DOHH2 (cell line): ENCODE data around the gene SCFD2.

Experiments
- H3F3A ChIP-seq: fragments of 200-600 bp; sonication (generic), shearing (Covaris generic); 2 replicates; pipeline ENCODE4 v1.6.0; 2016; ENCODE audit warnings: antibody characterized with exemption, mild to moderate bottlenecking; ENCODE audit not compliant: control insufficient read depth, insufficient read depth
- H3K27ac ChIP-seq: fragments of 200-600 bp; sonication (generic); 2 replicates; pipeline ENCODE4 v1.5.1; 2014; ENCODE audit warnings: low read depth, mild to moderate bottlenecking, low read length, moderate library complexity
- H3K27me3 ChIP-seq: fragments of 200-600 bp; sonication (generic); 2 replicates; pipeline ENCODE4 v1.6.1; 2014; ENCODE audit warnings: mild to moderate bottlenecking, low read length, mixed read lengths; ENCODE audit not compliant: control insufficient read depth
- H3K36me3 ChIP-seq: fragments of 200-600 bp; sonication (generic); 2 replicates; pipeline ENCODE4 v1.6.1; 2014; ENCODE audit warnings: mild to moderate bottlenecking, low read length, moderate library complexity, mixed read lengths; ENCODE audit not compliant: control insufficient read depth
- H3K4me1 ChIP-seq: fragments of 200-600 bp; sonication (generic); 2 replicates; pipeline ENCODE4 v1.6.1; 2014; ENCODE audit warnings: mild to moderate bottlenecking, low read length, mixed read lengths; ENCODE audit not compliant: control insufficient read depth
- H3K4me2 ChIP-seq: fragments of 200-600 bp; sonication (generic); 2 replicates; pipeline ENCODE4 v1.6.0; 2014; ENCODE audit warnings: mild to moderate bottlenecking, low read length, moderate library complexity
- H3K4me3 ChIP-seq: fragments of 200-600 bp; sonication (generic); 2 replicates; pipeline ENCODE4 v1.5.1; 2014; ENCODE audit warnings: mild to moderate bottlenecking, low read length, mixed read lengths
- H3K79me2 ChIP-seq: fragments of 200-600 bp; sonication (generic); 2 replicates; pipeline ENCODE4 v1.6.1; 2014; ENCODE audit warnings: mild to moderate bottlenecking, low read length, mixed read lengths; ENCODE audit not compliant: control insufficient read depth
- H3K9me2 ChIP-seq: fragments of 200-600 bp; sonication (generic); replicated peaks from 2 replicates; pipeline ENCODE4 v1.6.1; 2014; ENCODE audit warnings: mild to moderate bottlenecking, low read length, mixed read lengths; ENCODE audit not compliant: control insufficient read depth
- H3K9me3 ChIP-seq: fragments of 200-600 bp; sonication (generic); 2 replicates; pipeline ENCODE4 v1.6.1; 2014; ENCODE audit warnings: antibody characterized with exemption, low read length, mixed read lengths; ENCODE audit not compliant: control insufficient read depth, insufficient read depth
- H4K20me1 ChIP-seq: fragments of 200-600 bp; sonication (generic); 2 replicates; pipeline ENCODE4 v1.6.0; 2014; ENCODE audit warnings: low read depth, mild to moderate bottlenecking, antibody characterized with exemption, low read length, moderate library complexity; ENCODE audit not compliant: control insufficient read depth, insufficient read depth
- EZH2phosphoT487 ChIP-seq: fragments of 200-600 bp; sonication (generic); IDR thresholded peaks from 2 replicates; pipeline ENCODE4 v1.6.1; 2017; ENCODE audit warnings: borderline replicate concordance, mild to moderate bottlenecking, antibody characterized with exemption, low read length, moderate library complexity, mixed read lengths
- TF ChIP-seq, protein P1 (sequence below): fragments of 200-600 bp; sonication (generic); IDR thresholded peaks from one replicate; pipeline ENCODE4 v1.5.1; 2014; ENCODE audit warnings: antibody characterized with exemption, mild to moderate bottlenecking, low read depth, low read length; ENCODE audit not compliant: poor library complexity, severe bottlenecking

Gene SCFD2

GRCh38 chr4:53377319-53378170, 11.7 kb upstream of the SCFD2 start, which contains the start of gene FIP1L1:
Gene FIP1L1, plus strand, starts transcription at chr4:53377641. Its CDS starts 198 bp downstream, at chr4:53377839.
- TF ChIP-seq, protein P1, sequence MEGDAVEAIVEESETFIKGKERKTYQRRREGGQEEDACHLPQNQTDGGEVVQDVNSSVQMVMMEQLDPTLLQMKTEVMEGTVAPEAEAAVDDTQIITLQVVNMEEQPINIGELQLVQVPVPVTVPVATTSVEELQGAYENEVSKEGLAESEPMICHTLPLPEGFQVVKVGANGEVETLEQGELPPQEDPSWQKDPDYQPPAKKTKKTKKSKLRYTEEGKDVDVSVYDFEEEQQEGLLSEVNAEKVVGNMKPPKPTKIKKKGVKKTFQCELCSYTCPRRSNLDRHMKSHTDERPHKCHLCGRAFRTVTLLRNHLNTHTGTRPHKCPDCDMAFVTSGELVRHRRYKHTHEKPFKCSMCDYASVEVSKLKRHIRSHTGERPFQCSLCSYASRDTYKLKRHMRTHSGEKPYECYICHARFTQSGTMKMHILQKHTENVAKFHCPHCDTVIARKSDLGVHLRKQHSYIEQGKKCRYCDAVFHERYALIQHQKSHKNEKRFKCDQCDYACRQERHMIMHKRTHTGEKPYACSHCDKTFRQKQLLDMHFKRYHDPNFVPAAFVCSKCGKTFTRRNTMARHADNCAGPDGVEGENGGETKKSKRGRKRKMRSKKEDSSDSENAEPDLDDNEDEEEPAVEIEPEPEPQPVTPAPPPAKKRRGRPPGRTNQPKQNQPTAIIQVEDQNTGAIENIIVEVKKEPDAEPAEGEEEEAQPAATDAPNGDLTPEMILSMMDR: no peak
- no peak for TF ChIP-seq EZH2phosphoT487
- peak within 1 kb of the TSS; percentile 96 for H3K4me3 ChIP-seq
- peaks cover 21% of the 10 kb centered on the region for H4K20me1 ChIP-seq
- no peaks in the 10 kb centered on the region for H3K9me3 ChIP-seq
- H3K79me2 ChIP-seq: peaks cover 51% of the 10 kb centered on the region
- no peaks in the 10 kb centered on the region for H3K27me3 ChIP-seq
- H3K4me2 ChIP-seq: peak within 1 kb of the TSS; percentile 91
- peaks cover 48% of the 10 kb centered on the region for H3K36me3 ChIP-seq
- H3K27ac ChIP-seq: peak within 1 kb of the TSS; percentile 69
- H3K4me1 ChIP-seq: peaks cover 25% of the 10 kb centered on the region
- H3K9me2 ChIP-seq: no peaks in the 10 kb centered on the region
- no peaks in the 10 kb centered on the region for H3F3A ChIP-seq

GRCh38 chr4:53376900-53377299, 11.0 kb upstream of the SCFD2 start:
- TF ChIP-seq, protein P1: no peak
- no peak for TF ChIP-seq EZH2phosphoT487

DNA sequence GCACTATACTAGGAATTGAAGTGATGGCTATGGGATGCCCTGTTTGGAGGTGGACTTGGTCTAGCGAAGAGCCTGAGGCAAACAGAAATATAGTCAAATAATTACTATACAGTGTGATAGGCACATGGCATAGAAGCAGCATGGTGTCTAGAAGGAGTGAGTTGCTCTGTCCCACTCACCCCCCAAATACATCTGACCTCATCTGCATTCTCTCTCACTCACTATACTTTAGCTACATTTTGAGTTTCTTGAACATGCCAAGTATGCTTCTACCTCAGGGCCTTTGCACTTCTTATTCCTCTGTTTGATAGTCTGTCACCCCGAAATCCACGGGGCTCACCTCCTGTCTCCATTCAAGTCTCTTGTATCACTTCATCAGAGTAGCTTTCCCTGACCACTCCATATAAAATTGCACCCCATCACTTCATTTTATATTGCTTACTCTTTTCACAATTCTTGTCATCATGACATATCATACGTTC, 9.0 kb upstream of the SCFD2 start:
- H3K4me2 ChIP-seq: no peak overlapping the region
- peaks cover 16% of the 10 kb centered on the region for H4K20me1 ChIP-seq
- peaks cover 24% of the 10 kb centered on the region for H3K79me2 ChIP-seq
- no peaks in the 10 kb centered on the region for H3F3A ChIP-seq
- peaks cover 18% of the 10 kb centered on the region for H3K4me1 ChIP-seq
- TF ChIP-seq, protein P1: no peak
- TF ChIP-seq EZH2phosphoT487: no peak
- no peak overlapping the region for H3K4me3 ChIP-seq
- no peak overlapping the region for H3K27ac ChIP-seq
- H3K27me3 ChIP-seq: no peaks in the 10 kb centered on the region
- no peaks in the 10 kb centered on the region for H3K9me2 ChIP-seq
- H3K36me3 ChIP-seq: peaks cover 23% of the 10 kb centered on the region
- H3K9me3 ChIP-seq: no peaks in the 10 kb centered on the region

More at GRCh38 chr4:53376900-53377299, 11.0 kb upstream of the SCFD2 start:
- Histone ChIP-seq H3K4me3 (peak overlapping the region; percentile 96), H3K4me1 (peaks cover 25% of the 10 kb centered on the region), H3K4me2 (peak overlapping the region; percentile 91), H3K9me3 (no peaks in the 10 kb centered on the region), H3K36me3 (peaks cover 42% of the 10 kb centered on the region), H3K9me2 (no peaks in the 10 kb centered on the region), H3K79me2 (peaks cover 45% of the 10 kb centered on the region), H3K27me3 (no peaks in the 10 kb centered on the region), H4K20me1 (peaks cover 21% of the 10 kb centered on the region), H3F3A (no peaks in the 10 kb centered on the region), H3K27ac (peak overlapping the region; percentile 51)
